ENCODE data around the gene PTPN3. TPM values are rescaled to one million over a fixed set of nuclear protein-coding genes. Genes with fewer than 3 reads are reported as not detected.

Gene PTPN3
- total RNA-seq, 2 donors from 2014 or later, result 16.9 to 20.3 TPM

- no peak for ATAC-seq (ENCODE audit: insufficient number of reproducible peaks, low FRiP score, low read depth)
- DNase-seq (ENCODE audit: low spot score), result no peak
- peak overlapping the region; percentile 72 for H3K4me3 ChIP-seq
- no peaks in the 10 kb centered on the region for H3K9me3 ChIP-seq
- no peak for TF ChIP-seq CTCF (IDR thresholded peaks at IDR 0.05)
- no peak overlapping the region for H3K27ac ChIP-seq
- no peaks in the 10 kb centered on the region for H3K27me3 ChIP-seq (replicated peaks; ENCODE audit: insufficient read depth)
- no peaks in the 10 kb centered on the region for H3K36me3 ChIP-seq
- H3K4me1 ChIP-seq (ENCODE audit: control insufficient read depth in 1 of 2, low read depth in 2 of 2), result peaks cover 6 to 29% of the 10 kb centered on the region in 2 donors
These were observed 2.4 kb upstream of the PTPN3 start for GRCh38 chr9:109500421-109500974.

- Histone ChIP-seq H3K9me3 (no peaks in the 10 kb centered on the region), H3K4me3 (peak overlapping the region; percentile 72), H3K27ac (peak overlapping the region; percentile 63 to 68), H3K4me1 (ENCODE audit: control insufficient read depth in 1 of 2, low read depth in 2 of 2) (peaks cover 6 to 35% of the 10 kb centered on the region in 2 donors), H3K36me3 (no peaks in the 10 kb centered on the region), H3K27me3 (replicated peaks; ENCODE audit: insufficient read depth) (no peaks in the 10 kb centered on the region)
- no peak for TF ChIP-seq CTCF (IDR thresholded peaks at IDR 0.05)
- DNase-seq (ENCODE audit: low spot score) (no peak), ATAC-seq (ENCODE audit: insufficient number of reproducible peaks, low FRiP score, low read depth) (peak; percentile 33)
These were observed 1.7 kb upstream of the PTPN3 start for GRCh38 chr9:109499631-109500410.

- Histone ChIP-seq H3K27ac (peak overlapping the region; percentile 12 to 68), H3K4me3 (peak overlapping the region; percentile 72), H3K27me3 (replicated peaks; ENCODE audit: insufficient read depth) (no peaks in the 10 kb centered on the region), H3K9me3 (no peaks in the 10 kb centered on the region), H3K4me1 (ENCODE audit: control insufficient read depth in 1 of 2, low read depth in 2 of 2) (peaks cover 6 to 42% of the 10 kb centered on the region in 2 donors), H3K36me3 (no peaks in the 10 kb centered on the region)
- DNase-seq (ENCODE audit: low spot score) (no peak), ATAC-seq (ENCODE audit: insufficient number of reproducible peaks, low FRiP score, low read depth) (no peak)
- TF ChIP-seq CTCF (IDR thresholded peaks at IDR 0.05), result no peak
These were observed 1.1 kb upstream of the PTPN3 start for GRCh38 chr9:109499093-109499630.

GRCh38 chr9:109497226-109498153 is 617 bp downstream of the PTPN3 start:
- H3K4me3 ChIP-seq, result peak overlapping the region; percentile 80
- ATAC-seq (ENCODE audit: insufficient number of reproducible peaks, low FRiP score, low read depth), result no peak
- H3K27me3 ChIP-seq (replicated peaks; ENCODE audit: insufficient read depth), result no peaks in the 10 kb centered on the region
- peaks cover 9 to 49% of the 10 kb centered on the region in 2 donors for H3K4me1 ChIP-seq (ENCODE audit: control insufficient read depth in 1 of 2, low read depth in 2 of 2)
- H3K9me3 ChIP-seq, result no peaks in the 10 kb centered on the region
- no peak for DNase-seq (ENCODE audit: low spot score)
- TF ChIP-seq CTCF (IDR thresholded peaks at IDR 0.05), result no peak
- no peak overlapping the region for H3K27ac ChIP-seq
- H3K36me3 ChIP-seq, result no peaks in the 10 kb centered on the region
